CD4-positive, alpha-beta T cell treated with Interleukin-6 at 100 ng/mL for 8 hours (primary cell): ENCODE data around the gene ERC1.
A peak's percentile ranks its signal among the peaks of the same experiment; 100 is the strongest.

ENCODE experiments used
- DNase-seq: peaks from one replicate; pipeline ENCODE4 v3.0.0-alpha.2; 2020; ENCODE audit warnings: mixed read lengths, low spot score

Gene ERC1

DNA sequence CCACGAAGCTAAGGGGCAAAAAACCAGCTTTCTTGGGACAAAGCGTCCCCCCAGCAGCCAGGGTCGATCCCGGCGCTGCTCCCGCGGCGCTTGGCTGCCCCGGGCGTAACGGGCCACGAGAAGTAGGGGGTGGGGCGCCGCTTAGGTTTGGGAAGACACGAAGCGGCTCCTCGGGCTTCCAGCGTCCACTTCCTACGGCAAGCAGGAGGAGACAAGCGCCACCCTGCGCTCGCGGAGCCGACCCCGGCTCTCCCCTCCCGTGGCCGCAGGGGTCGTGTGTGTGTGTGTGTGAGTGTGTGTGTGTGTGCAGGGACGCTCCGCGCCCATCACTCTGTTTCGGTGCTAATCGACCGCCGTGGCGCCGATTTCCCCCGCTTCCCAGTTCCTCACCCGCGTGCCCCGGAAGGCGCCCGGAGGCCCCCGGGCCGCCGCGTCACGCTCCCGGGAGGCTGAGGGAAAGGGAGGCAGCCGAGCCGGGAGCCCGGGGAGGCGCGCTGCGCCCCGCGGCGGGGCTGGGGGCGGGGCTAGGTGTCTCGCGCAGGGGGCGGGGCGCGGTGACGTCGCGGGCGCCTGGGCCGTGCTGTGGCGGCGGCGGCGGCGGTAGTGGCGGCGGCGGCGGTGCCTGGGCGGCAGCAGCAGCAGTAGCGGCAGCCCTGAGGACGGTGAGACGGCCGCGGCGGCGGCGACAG lies at the start of gene ERC1:
Gene ERC1, plus strand, starts transcription at position 563 of the 689 bp plus-strand sequence. CDS start 36,681 bp downstream, outside the sequence.
- DNase-seq, result peak; percentile 78

DNA sequence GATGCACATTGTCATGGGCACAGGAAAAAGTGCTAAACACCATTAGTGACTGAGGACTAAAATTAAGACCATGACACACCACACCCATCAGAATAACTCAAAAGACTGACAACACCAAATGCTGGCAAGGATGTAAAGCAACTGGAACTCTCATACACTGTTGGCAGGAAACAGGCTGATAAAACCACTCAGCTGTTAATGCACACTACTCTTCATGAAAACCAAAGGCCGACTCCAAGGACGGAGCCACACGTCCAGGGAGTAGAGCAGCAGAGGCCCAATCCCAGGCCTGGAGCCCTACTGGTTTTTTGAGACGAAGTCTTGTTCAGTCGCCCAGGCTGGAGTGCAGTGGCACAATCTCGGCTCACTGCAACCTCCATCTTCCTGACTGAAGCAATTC lies 48.0 kb upstream of the ERC1 start:
- DNase-seq, result no peak

DNA sequence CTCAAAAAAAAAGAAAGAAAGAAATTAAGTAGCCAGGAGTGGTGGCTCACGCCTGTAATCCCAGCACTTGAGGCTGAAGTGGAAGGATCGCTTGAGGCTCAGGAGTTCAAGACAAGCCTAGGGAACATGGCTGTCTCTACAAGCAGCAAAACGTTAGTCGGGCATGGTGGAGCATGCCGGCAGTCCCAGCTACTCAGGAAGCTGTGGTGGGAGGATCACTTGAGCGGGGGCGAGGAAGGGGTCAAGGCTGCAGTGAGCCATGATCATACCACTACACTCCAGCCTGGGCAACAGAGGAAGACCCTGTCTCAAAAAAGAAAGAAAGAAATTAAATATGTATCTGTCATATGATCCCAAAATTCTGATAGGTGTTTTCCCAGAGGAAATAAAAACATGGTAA lies 46.8 kb upstream of the ERC1 start:
- DNase-seq, result no peak

- DNase-seq, result no peak
Observed at GRCh38 chr12:946212-946611, 44.8 kb upstream of the ERC1 start.

GRCh38 chr12:946631-947030 lies 44.4 kb upstream of the ERC1 start:
- DNase-seq, result no peak

DNA sequence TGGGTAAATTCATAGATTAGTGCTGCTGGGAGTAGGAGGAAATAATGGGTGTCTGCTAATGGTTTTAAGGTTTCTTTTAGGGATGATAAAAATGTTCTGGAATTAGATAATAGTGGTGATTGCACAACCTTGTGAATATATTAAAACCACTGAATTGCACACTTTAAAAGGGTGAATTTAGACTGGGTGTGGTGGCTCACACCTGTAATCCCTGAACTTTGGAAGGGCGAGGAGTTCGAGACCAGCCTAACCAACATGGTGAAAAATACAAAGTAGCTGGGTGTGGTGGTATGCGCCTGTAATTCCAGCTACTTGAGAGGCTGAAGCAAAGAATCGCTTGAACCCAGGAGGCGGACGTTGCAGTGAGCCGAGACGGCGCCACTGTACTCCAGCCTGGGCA lies 42.8 kb upstream of the ERC1 start:
- no peak for DNase-seq

- peak; percentile 98 for DNase-seq
Observed at GRCh38 chr12:949453-950191, 41.4 kb upstream of the ERC1 start, which contains the start of gene RAD52. Gene RAD52, minus strand, starts transcription at chr12:949694. Its CDS starts 16,636 bp downstream, at chr12:933058.

GRCh38 chr12:951176-951575 lies 39.8 kb upstream of the ERC1 start:
- no peak for DNase-seq

DNA sequence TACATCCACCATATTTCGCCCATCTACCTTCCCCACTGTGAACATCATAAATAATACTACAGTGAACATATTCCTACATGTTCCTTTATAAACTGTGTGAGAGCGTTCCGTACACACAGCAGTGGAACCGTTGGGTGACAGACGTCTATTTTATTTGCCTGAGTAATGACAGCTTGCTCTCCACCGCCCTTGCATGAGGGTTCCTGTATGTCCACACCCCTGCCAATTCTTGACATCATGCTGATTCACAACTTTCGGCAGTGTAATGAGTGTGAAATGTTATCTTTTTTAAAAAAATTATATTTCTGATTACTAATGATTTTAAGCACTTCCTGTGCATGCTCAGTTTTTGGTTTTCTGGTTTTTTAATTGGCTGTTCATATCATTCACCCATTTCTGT lies 37.2 kb upstream of the ERC1 start:
- DNase-seq, result no peak

GRCh38 chr12:954741-955140 lies 36.3 kb upstream of the ERC1 start:
- no peak for DNase-seq

GRCh38 chr12:955939-956338 lies 35.1 kb upstream of the ERC1 start:
- DNase-seq, result no peak

DNA sequence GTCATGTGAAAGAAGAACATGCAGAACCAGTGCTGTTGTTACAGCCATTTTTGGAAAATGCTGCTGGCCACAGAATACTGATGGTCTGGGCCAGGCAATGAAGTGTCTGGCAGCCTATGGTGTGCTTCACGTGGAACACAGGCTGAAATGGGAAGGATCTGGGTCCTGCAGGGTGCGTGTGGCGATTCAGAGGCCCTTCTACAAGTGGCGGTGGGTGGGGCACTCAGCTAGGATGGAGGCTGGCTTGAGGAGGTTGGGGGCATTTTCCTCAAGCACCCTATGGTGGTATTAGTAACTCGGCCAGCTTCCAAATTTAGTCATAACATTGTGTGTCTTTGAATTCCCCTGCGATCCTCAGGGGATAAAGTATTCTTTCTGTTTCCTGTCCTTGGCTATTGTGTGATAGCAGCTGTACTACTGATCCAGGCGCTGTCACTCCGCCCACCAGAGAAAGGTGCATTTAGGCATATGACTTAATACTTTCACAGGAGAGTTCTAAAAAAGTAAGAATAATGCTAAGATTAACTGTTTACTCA lies 32.4 kb upstream of the ERC1 start:
- no peak for DNase-seq

DNA sequence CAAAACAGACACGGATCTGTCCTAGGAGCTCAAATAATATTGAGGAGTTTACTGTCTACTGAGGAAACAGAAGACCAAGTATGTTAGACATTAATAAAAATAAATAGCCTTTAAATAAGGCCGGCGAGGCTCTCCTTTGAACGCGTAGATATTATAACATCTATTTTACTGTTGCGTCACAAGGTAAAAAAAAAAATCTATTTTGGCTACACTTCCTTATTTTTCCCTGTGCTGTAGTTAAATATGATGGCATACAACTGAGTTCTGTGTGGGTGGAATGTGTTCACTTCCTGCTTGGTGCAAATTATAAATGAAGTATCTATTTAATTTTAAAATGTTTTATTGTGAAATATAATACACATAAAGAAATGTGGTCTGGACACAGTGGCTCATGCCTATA lies 24.3 kb upstream of the ERC1 start:
- no peak for DNase-seq

- DNase-seq, result no peak
Observed at GRCh38 chr12:967641-968040, 23.4 kb upstream of the ERC1 start.

- DNase-seq, result no peak
Observed at GRCh38 chr12:968545-968944, 22.5 kb upstream of the ERC1 start.

DNA sequence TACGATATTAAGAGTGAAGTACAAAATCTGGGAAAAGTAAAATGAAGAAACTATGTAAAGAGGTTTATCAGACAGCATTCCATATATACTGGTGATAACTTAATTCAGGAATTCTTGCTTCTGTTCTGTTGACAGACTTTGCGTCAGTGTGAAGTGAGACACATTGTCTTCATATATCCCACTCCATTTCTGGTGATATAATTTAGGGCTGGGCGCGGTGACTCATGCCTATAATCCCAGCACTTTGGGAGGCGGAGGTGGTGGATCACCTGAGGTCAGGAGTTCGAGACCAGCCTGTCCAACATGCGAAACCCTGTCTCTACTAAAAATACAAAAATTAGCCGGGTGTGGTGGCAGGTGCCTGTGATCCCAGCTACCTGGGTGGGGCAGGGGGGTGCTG lies 21.2 kb upstream of the ERC1 start:
- DNase-seq, result no peak

GRCh38 chr12:971991-972390 lies 19.0 kb upstream of the ERC1 start:
- no peak for DNase-seq

DNA sequence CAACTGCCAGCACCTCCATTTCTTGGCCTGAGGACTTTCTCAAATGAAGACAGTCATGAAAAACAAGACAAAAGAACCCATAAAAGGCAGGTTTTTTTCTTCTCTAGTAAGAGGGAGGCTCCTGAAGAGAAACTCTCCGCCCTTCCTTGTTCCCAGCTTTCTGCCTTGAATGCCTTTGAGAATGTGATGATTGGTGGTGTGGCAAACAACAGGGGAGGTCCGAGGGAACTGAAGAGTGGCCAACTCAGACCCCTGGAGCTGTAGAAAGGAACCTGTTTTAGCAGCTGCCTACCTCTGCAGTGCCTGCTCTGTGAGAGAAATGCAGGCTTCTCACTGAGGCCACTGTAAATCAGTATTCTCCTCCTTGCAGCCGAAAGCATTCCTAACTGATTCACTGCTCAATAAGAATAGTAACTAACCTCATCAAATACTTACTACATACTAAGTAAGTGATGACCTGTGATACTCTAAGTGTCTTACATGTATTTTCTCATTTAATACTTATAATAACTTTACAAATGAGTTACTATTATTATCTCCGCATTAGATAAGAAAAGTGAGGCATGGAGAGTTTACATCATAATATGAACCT lies 16.7 kb upstream of the ERC1 start:
- DNase-seq, result no peak

- no peak for DNase-seq
Observed at GRCh38 chr12:976644-977043, 14.4 kb upstream of the ERC1 start.

GRCh38 chr12:977156-977555 lies 13.9 kb upstream of the ERC1 start:
- no peak for DNase-seq

DNA sequence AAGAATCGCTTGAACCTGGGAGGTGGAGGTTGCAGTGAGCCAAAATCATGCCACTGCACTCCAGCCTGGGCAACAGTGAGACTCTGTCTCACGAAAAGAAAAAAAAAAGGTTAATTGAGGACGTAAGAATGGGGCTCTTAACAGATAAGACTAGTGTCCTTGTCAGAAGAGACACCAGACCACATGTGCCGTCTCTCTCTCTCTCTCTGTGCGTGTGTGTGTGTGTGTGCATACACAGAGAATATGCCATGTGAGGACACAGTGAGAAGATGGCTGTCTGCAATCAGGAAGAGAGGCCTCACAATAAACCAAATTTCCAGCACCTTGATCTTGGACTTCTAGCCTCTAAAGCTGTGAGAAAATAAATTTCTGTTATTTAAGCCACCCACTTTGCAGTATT lies 11.7 kb upstream of the ERC1 start:
- no peak for DNase-seq

DNA sequence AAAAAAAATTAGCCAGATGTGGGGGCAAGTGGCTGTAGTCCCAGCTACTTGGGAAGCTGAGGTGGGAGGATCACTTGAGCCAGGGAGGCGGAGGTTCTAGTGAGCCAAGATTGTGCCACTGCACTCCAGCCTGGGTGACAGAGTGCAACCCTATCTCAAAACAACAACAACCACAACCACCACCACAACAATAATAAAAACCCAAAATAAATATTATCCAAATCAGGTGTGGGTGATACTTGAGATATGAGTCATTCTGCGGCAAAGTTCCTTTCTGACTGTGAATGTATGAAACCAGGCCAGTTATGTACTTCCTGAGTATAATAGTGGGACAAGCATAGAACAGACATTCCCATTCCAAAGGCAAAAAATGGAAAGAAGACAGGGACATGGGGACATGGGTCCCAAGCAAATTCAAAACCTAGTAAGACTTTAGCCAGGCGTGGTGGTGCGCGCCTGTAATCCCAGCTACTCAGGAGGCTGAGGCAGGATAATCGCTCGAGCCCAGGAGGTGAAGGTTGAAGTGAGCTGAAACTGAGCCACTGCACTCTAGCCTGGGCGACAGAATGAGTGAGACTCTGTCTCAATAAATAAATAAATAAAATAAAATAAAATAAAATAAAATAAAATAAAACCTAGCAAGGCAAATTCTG lies 9.7 kb upstream of the ERC1 start:
- no peak for DNase-seq

GRCh38 chr12:981961-982360 lies 9.1 kb upstream of the ERC1 start:
- DNase-seq, result no peak
